Pons (tissue), 1 donor: ENCODE measurements around the gene KCND3.

Experiments used
- DNase-seq: peaks from one replicate; pipeline ENCODE4 v3.0.0-alpha.2; 2016; ENCODE audit warnings: low spot score

Gene KCND3

GRCh38 chr1:111911776-111912515, 77.5 kb downstream of the KCND3 start:
- no peak for DNase-seq

GRCh38 chr1:111911061-111911460, 78.4 kb downstream of the KCND3 start:
- no peak for DNase-seq

GRCh38 chr1:111909030-111909429, 80.4 kb downstream of the KCND3 start:
- no peak for DNase-seq

- DNase-seq, result no peak
These were observed 81.4 kb downstream of the KCND3 start for GRCh38 chr1:111908011-111908621.

- no peak for DNase-seq
These were observed 82.1 kb downstream of the KCND3 start for GRCh38 chr1:111907321-111907720.

- DNase-seq, result no peak
These were observed 82.7 kb downstream of the KCND3 start for GRCh38 chr1:111906816-111907215.

- no peak for DNase-seq
These were observed 83.4 kb downstream of the KCND3 start for GRCh38 chr1:111906111-111906510.

- DNase-seq, result no peak
These were observed 84.8 kb downstream of the KCND3 start for GRCh38 chr1:111904478-111905218.

- no peak for DNase-seq
These were observed 85.5 kb downstream of the KCND3 start for GRCh38 chr1:111903871-111904449.

GRCh38 chr1:111903148-111903870, 86.2 kb downstream of the KCND3 start:
- DNase-seq, result no peak

GRCh38 chr1:111895469-111895868, 94.0 kb downstream of the KCND3 start:
- DNase-seq, result no peak

- no peak for DNase-seq
These were observed 94.5 kb downstream of the KCND3 start for GRCh38 chr1:111895017-111895416.

- no peak for DNase-seq
These were observed 95.0 kb downstream of the KCND3 start for GRCh38 chr1:111894497-111894896.

GRCh38 chr1:111891566-111891965, 97.9 kb downstream of the KCND3 start:
- no peak for DNase-seq

- no peak for DNase-seq
These were observed 100.6 kb downstream of the KCND3 start for GRCh38 chr1:111888740-111889376.

- DNase-seq, result no peak
These were observed 101.6 kb downstream of the KCND3 start for GRCh38 chr1:111887875-111888274.

GRCh38 chr1:111887385-111887784, 102.1 kb downstream of the KCND3 start:
- DNase-seq, result no peak

- no peak for DNase-seq
These were observed 102.7 kb downstream of the KCND3 start for GRCh38 chr1:111886741-111887140.

GRCh38 chr1:111884772-111885443, 104.6 kb downstream of the KCND3 start:
- no peak for DNase-seq

- no peak for DNase-seq
These were observed 106.4 kb downstream of the KCND3 start for GRCh38 chr1:111882986-111883560.

- DNase-seq, result no peak
These were observed 106.9 kb downstream of the KCND3 start for GRCh38 chr1:111882559-111882958.
